T47D (cell line): ENCODE measurements around the gene ADGRF4.

Source experiments
- DNase-seq, 2 experiments: peaks; one replicate each; pipeline versions ENCODE4 v3.0.0 to v3.0.0-alpha.2; 2011 to 2012; ENCODE audit warnings: low read depth in 1 of 2, low spot score in 1 of 2
- JUND ChIP-seq: IDR thresholded peaks from 2 replicates; pipeline ENCODE4 v1.6.1; 2012; ENCODE audit warnings: low read depth
- in situ Hi-C: cut with HindIII; loops from 2 replicates; pipeline ENCODE4 v1.10.0; 2016; ENCODE audit warnings: low sequenced_read_pairs, low pct_unique_long_range_greater_than_20kb

ADGRF4 gene

GRCh38 chr6:47759364-47759763, 61.0 kb downstream of the ADGRF4 start:
- in situ Hi-C loops = no loop called here
- TF ChIP-seq JUND = no peak
- no peak for DNase-seq

- in situ Hi-C loops = no loop called here
- no peak for DNase-seq
- TF ChIP-seq JUND = no peak
Measured at GRCh38 chr6:47762502-47762901, 64.1 kb downstream of the ADGRF4 start.

- TF ChIP-seq JUND = no peak
- in situ Hi-C loops = no loop called here
Measured at GRCh38 chr6:47766445-47766844, 68.1 kb downstream of the ADGRF4 start.

GRCh38 chr6:47767102-47767501, 68.7 kb downstream of the ADGRF4 start:
- in situ Hi-C loops = no loop called here
- DNase-seq = no peak
- no peak for TF ChIP-seq JUND

More at GRCh38 chr6:47766445-47766844, 68.1 kb downstream of the ADGRF4 start:
- no peak for DNase-seq

- in situ Hi-C loops = no loop called here
- no peak for DNase-seq
- TF ChIP-seq JUND = no peak
Measured at GRCh38 chr6:47769982-47770381, 71.6 kb downstream of the ADGRF4 start.
